ENCODE data around the gene ATP9A.

Gene ATP9A

GRCh38 chr20:51595744-51596143 is 172.4 kb downstream of the ATP9A start:
- DNase-seq: no peak

DNA sequence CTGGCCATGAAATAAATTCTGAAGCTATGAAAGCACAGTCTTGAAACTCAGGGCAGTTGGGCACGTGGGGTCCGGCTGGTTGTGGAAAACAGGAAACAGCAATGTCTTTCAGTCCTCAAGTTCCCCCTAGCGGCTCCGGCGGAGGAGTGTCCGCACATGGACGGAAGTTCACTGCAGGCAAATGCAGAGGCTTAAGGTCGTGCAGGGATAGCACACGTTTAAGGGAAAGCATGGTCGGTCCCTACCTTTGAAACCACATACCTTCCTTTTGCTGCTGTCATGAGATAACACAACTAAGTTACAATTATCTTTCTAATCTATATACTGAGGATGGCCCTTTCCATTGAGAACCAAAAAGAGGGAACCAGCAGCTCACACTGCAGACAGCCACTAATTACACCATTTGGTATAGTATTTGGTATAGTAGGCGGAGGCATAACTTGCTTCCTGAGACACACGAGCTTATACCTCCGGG is 173.1 kb downstream of the ATP9A start:
- peak; percentile 86 for DNase-seq

DNA sequence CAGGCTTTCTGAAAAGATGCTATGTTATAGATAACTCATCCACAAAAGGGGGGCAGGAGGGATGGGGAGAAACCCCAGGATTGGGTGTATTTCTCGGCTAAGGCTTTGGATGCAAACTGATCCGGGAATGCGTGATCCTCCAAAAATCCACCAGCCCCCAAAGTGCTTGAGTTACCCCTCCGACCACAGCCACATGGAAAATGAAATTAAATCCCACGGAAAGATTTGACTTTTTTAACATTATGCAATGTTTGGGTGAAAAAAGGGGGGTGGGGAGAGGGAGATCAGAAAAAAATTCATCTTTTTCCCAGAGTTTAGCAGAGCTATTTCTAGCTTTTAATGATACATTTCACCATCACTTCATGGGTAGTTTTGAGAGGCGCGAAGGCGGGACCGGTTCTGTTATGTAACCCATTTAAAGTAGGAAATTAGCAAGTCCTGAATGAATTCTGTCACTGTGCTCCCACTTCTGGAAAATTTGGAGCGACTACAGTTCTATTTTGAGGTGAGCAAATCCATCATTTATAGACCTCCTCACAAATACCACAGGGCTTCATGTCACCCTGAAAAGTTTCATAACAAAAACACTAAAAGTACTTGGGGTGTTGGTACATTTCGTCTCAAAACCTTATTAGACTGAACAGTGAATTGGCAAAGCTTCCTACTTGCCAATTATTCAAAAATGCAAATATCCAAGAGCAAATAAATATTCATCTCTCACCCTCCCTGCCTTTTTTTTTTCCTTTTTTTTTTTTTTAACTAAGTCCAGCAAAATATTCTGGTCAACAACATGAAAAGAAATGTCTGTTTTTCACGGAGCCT is 173.7 kb downstream of the ATP9A start:
- no peak for DNase-seq

DNA sequence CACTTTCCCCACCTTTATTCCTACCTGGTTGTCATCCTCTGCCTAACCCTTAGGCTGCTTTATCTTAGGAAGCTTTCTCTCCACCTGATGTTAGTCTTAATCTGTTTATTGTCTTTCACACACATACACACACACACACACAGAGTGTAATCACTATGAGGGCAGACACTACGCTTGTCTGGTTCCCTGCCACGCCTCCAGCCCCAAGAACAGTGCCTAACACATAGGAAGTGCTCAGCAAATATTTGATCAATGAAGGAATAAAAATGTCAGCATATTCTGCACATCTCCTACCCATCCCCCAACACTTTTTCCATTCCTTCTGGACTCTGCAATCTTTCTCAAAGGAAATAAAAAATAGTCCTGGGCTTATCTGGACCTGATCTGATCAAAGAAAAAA is 174.6 kb downstream of the ATP9A start:
- no peak for DNase-seq

GRCh38 chr20:51592564-51592963 is 175.6 kb downstream of the ATP9A start:
- DNase-seq: no peak

DNA sequence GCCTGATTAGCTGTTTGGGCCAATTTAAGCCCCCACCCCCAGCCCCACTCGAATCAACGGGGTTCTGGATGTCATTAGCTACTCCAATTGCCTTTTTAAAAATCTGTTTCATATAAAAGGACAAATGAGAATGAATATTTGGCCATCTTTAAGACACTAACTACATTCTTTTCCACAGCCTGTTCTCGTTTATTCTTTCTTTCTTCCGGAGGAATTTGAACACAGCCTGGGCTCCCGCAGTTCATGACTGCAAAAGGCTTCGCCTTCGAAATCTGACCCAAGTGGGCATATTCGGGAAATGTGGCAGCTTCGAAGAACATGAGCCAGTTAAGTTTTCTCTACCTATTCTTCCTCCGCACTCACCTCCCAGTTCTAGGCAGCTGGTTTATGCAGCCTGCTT is 176.3 kb downstream of the ATP9A start:
- DNase-seq: no peak

DNA sequence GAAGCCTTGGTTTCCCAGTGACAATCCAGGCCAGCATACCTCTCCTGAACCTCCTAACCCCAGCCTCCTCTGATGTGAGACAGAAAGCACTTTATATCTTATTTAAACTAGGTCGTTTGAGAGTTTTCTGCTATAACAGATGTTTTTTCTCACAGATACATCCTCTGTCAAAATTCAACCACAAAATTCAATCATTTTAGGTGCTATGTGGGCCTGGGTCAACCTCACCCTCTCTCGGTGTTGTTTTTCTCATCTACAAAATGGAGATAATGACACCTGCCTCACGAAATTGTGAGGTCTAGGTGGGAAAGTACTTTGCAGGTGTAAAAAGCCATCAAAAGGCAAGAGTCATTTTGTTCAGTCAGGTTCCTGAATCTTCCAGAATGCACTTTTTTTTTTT is 179.4 kb downstream of the ATP9A start:
- no peak for DNase-seq

DNA sequence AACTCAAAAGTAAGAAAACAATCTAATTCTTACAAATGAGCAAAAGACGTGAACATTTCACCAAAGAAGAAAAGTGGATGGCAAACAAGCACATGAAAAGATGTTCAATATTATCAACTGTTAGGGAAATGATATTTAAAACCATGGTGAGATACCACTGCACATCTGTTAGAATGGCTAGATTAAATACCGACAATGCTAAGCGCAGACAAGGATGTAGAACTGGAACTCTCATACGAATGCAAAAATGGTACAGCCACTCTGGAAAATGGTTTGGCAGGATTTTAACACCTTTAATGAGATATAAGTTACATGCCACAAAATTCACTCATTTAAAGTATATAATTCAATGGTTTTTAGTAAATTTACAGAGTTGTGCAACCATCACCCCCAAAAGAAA is 181.0 kb downstream of the ATP9A start:
- no peak for DNase-seq

DNA sequence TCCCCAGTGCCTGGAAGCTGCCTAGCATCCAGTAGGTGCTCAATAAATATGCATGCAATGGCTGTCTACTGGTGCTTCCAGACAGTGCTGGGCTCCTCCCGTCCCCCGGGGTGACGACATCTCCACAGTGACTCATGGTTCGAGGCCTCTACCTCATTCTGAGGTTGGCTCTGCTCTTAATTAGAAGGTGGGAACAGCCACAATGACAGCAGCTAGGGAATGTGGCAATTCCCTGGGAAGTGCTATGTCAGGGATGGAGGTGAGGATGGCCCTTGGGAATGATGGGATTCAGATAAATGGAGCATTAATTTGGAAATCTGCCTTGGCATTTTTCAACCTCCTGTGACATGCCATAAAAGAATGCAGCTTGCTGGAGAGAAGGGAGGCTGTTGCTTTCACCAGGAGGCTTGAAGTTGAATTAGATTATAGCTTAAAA is 182.2 kb downstream of the ATP9A start:
- peak; percentile 100 for DNase-seq

- no peak for DNase-seq
Measured at GRCh38 chr20:51585148-51585547, 183.0 kb downstream of the ATP9A start.

- DNase-seq: no peak
Measured at GRCh38 chr20:51584737-51585136, 183.5 kb downstream of the ATP9A start.

- no peak for DNase-seq
Measured at GRCh38 chr20:51584116-51584515, 184.1 kb downstream of the ATP9A start.

DNA sequence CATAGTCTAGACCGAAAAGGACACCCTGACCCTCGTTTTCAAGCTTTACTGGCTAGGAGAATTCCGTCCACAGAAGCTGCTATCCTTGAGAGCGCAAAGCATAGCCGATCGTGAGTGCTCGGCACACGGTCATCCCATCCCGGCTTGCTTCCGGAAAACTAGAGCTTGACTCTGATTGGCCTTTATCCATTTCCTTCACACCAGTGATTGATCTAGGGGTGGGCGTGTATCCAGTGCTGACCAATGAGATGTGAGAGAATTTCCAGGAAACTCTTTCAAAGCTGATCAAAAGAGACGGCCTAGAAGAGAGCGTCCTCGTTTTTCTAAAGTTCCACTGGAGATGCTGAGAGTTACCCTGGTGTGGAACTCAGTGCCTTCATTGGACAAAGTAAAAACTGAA is 184.7 kb downstream of the ATP9A start:
- no peak for DNase-seq

DNA sequence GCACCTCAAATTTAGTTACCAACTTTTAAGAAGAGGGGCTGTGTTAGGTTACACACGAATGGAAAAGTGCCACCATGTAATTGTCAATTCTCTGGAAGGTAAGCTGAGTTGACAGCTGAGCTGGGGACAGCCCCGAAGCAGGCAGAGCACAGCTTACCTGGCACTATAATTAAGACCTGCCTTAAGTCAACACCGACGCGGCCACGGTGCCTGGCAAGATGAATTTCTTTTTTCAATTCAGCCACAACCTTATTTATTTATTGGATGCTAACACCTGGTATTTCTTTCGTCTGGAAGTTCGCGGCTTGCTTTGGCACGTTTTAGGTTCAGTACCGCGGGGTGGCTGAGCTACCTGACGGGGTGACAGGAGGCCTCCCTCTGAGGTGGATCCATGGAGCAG is 185.1 kb downstream of the ATP9A start:
- no peak for DNase-seq

GRCh38 chr20:51581571-51581970 is 186.6 kb downstream of the ATP9A start:
- no peak for DNase-seq

GRCh38 chr20:51579137-51579536 is 189.1 kb downstream of the ATP9A start:
- peak; percentile 60 for DNase-seq

- DNase-seq: no peak
Measured at GRCh38 chr20:51578145-51578459, 190.1 kb downstream of the ATP9A start.

DNA sequence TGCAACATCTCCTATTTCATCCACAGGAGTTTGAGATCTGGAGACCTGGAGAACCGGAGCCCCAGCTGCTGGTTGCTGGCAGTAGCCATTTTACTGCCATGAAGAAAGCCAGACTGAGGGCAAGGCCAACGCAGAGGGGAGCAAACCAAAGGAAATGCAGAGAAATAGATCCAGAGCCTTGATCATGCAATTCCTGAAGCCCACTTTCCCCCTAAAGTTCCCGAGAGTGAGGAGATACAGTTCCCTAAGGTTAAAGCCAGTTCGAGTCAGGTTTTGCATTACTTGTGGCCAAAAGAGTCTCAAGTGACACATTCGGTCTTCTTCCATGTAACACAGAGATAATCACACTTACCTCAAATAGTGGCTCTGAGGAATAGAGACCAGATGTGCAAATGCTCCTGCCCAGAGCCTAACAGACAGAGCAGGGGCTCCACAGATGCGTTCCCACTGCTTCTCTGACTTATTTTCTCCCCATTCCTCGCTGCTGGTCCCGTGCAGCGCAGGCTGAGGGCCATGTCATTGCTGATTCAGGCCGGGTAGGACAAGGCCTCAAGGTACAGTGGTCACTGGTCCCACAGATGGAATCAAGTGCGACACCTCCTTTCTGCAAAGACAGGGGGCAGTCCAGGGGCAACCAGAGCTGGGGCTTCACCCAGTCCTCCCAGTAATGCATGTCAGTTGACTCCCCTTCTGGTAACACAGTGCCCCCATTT is 190.6 kb downstream of the ATP9A start:
- no peak for DNase-seq

- DNase-seq: no peak
Measured at GRCh38 chr20:51575486-51575885, 192.7 kb downstream of the ATP9A start.

DNA sequence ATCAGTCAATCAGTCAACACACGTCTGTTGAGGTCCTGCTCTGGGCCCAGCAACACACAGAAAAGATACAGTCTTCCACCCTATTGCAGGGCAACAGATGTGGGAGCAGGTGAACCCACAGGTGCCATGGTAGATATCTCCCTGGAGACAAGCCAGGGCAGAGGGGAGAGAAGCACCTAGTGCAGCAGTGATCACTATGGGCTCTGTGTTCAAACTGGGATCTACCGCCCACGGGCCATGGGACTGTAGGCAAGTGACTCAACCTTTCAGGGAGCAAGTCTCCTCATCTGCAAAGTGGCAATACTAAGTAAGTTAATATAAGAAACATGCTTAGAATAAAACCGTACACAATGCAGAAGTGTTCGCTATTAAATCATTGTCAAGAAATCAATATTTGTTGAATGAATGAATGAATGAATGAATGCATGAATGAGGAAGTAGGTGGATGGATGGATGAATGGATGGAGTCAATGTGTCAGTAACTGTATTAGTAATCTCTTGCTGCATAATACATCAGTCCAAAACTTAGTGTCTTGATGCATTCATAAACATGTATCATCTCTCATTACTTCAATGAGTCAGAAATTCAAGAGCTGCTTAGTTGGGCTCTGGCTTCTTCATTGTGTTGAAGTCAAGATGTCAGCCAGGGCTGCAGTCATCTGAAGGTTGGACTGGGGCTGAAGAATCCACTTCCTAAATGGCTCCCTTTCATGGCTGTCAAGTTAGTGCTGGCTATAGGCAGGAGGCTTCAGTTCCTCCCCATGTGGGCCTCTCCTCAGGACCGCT is 193.7 kb downstream of the ATP9A start:
- no peak for DNase-seq

DNA sequence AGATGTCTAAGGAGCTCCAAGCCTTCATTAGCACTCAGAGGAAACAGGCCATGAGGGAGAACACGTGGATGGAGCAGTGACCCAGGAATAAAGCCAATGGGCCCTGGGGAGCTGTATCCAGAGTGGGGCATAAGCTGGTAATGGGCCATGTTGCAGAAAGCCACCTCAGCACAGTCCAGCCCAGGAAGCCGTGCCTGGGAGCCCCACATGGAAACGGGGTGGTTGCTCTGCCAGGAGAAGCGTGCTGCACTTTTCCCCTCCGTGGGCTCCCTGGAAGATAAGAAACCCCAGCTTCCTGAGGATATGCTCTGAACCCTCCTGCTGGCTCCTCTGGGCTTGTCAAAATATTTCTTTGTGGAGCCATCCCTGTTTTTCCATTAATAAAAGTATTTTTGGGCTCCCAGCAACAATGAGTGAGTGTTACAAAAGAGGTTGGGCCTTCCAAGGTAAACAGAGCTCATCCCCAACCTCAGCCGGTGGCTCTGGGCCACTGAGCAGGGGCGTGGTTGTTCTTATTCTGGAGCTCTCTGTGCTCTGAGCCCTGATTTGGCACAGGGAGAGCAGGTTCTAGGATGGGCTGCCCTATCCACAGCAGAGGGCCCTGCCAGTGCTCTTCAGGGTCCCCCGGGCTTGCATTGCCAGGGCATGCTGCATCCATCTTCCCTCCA is 194.5 kb downstream of the ATP9A start:
- DNase-seq: no peak

DNA sequence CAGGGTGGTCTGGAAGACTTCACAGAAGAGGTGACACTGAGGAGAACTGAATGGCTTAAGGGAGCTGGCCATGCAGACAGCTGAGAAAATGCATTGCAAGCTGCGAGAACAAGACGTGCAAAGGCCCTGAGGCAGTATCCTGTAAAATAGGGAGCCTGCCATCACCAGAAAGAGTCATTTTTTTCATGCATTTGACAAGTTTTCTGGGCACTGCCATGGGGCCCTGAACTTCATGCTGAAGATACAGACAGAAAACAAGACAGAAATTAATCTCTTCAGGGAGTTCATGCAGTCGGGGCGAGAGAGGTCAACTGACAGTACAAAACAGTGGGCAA is 196.8 kb downstream of the ATP9A start:
- DNase-seq: no peak

DNA sequence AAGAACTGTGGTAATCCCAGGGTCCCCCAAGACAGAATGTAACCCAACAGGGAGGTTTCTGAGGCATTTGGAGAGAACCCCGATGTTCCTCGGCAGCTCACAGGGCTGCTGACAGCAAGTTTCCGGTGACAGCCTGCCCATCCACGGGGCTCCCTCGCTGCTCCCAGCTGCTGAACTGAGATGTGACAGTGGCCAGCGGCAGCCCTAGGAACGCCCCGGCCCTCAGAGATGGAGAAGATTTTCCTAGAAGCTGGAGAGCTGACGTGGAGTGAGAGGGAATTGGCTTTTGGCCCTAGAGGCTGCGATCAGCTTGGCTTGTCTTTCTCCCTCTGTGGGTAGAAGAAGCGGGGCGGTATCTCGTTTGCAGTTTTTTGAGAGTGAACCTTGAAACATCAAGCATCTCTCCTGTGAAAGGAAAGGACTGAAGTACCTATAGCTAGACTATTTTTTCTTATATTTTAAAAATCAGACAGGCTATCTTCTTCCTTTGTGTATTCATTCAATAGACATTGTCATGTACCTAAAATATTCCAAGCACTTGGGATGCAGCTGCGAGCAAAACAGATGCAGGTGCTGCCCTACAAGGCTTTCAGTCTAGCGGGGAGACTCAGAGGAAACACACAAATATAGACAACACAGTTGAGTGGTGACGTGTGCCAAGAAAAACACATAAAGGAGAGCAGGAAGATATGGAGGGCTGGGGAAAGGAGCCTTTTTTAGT is 197.3 kb downstream of the ATP9A start:
- DNase-seq: no peak

Measured in fibroblast of skin of right quadriceps (primary cell).